Effector memory CD8-positive, alpha-beta T cell (primary cell): Measurements from ENCODE around the gene TPMT.
"Not testable (repeated sequence)": the region's sequence is repeated elsewhere in the genome, so short reads cannot be mapped to it uniquely, and the experiment has no call there.

Experiments used
- ATAC-seq: fragments of 150-1000 bp; cut with Tn5 transposase; replicated peaks from 2 replicates; pipeline ENCODE4 v1.10.0; 2021; ENCODE audit warnings: mild to moderate bottlenecking, moderate library complexity
- DNase-seq, 3 experiments: peaks; one replicate each; pipeline ENCODE4 v3.0.0; 2021
- H3K27ac Mint-ChIP-seq, 2 donors: one replicate each; pipeline ENCODE4 v1.8.0; 2022; ENCODE audit warnings: mild to moderate bottlenecking in 2 of 2, mixed read lengths in 2 of 2, moderate library complexity in 2 of 2
- H3K27me3 Mint-ChIP-seq, 2 donors: one replicate each; pipeline ENCODE4 v1.8.0; 2022; ENCODE audit warnings: mixed read lengths in 2 of 2
- H3K36me3 Mint-ChIP-seq: one replicate; pipeline ENCODE4 v1.8.0; 2022; ENCODE audit warnings: mild to moderate bottlenecking, moderate library complexity, mixed read lengths; ENCODE audit not compliant: insufficient read depth
- H3K4me1 Mint-ChIP-seq, 2 donors: one replicate each; pipeline ENCODE4 v1.8.0; 2022; ENCODE audit warnings: low read depth in 2 of 2, mixed read lengths in 2 of 2
- H3K4me3 Mint-ChIP-seq, 2 donors: one replicate each; pipeline ENCODE4 v1.8.0; 2022; ENCODE audit warnings: mild to moderate bottlenecking in 2 of 2, mixed read lengths in 2 of 2, moderate library complexity in 2 of 2
- H3K9me3 Mint-ChIP-seq, 2 donors: one replicate each; pipeline ENCODE4 v1.8.0; 2022; ENCODE audit warnings: mixed read lengths in 2 of 2

Gene TPMT

DNA sequence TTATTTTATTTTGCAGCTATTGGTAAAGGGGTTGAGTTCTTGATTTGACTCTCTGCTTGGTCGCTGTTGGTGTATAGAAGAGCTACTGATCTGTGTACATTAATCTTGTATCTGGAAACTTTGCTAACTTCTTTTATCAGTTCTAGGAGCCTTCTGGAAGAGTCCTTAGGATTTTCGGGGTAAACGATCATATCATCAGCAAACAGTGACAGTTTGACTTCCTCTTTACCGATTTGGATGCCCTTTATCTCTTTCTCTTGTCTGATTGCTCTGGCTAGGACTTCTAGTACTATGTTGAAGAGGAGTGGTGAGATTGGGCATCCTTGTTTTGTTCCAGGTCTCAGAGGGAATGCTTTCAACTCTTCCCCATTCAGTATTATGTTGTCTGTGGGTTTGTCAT lies 21.3 kb upstream of the TPMT start:
- not testable (repeated sequence) for H3K9me3 Mint-ChIP-seq, H3K27ac Mint-ChIP-seq, H3K4me3 Mint-ChIP-seq, DNase-seq, H3K36me3 Mint-ChIP-seq, H3K4me1 Mint-ChIP-seq, H3K27me3 Mint-ChIP-seq, ATAC-seq

DNA sequence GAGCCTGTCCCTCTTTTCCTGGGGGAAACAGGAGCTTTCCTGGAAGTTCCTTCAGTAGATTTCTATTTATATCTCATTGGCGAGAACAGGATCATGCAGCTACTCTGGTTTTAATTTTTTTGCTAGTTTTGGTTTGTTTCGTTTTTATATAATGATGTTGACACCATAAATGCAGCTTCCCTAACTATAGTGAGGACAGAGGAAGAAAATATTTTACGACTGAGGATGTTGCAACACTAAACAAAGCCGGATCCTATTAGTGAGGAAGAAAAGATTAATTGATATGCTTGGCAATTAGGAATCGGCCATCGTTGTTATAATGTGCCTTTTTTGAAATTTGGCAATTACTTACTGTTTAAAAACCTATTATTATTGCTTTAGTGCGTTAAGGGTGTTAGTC lies 17.0 kb upstream of the TPMT start:
- DNase-seq, result no peak
- Mint-ChIP-seq H3K27me3 (no peaks in the 10 kb centered on the region), H3K36me3 (peaks cover 31% of the 10 kb centered on the region), H3K27ac (no peak overlapping the region), H3K4me1 (peaks cover 2 to 6% of the 10 kb centered on the region in 2 donors), H3K4me3 (no peak overlapping the region), H3K9me3 (no peaks in the 10 kb centered on the region)
- no peak for ATAC-seq

DNA sequence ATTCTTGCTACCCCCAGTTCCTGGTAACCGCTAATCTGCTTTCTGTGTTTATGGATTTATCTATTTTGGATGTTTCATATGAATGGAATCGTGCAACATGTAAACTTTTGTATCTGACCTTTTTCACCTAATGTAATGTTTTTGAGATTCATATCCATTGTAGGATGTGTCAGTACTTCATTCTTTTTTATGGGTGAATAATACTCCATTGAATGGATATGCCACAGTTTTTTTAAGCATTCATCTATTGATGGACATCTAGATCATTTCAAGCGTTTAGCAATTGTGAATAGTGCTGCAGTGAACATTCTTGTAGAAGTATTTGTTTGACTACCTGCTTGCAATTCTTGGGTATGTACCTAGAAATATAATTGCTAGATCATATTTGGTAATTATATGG lies 13.4 kb upstream of the TPMT start:
- H3K27ac Mint-ChIP-seq, result no peak overlapping the region

DNA sequence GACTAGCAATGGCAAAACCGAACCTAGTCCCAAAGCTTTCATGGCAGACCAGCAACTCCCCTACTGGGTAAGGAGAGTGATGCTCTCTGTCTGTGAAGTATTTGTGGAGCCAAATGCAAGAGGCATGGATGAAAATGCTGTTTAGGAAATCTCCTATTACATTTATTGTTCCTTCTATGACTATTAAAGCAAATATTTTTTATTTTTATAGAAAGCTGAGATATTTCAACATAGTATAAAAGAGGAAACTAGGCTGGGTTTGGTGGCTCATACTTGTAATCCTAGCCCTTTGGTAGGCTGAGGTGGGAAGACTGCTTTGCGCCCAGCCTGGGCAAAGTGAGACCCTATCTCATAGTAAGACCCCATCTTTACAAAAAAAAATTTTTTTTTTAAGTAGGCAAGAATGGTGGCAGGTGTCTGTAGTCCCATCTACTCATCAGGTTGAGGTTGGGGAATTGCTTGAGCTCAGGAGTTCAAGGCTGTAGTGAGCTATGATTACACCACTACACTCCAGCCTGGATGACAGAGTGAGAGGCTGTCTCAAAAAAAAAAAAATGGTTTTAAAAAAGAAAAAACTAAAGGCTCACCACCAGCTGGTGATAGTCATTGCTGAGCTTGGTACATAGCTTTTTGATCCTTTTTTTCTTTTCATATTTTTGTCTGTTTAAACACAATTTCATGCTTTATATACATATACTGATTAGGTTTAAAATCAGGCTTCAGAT lies 11.6 kb upstream of the TPMT start:
- H3K27ac Mint-ChIP-seq, result no peak overlapping the region
- H3K27me3 Mint-ChIP-seq, result no peaks in the 10 kb centered on the region
- ATAC-seq (no peak), DNase-seq (no peak)
- no peaks in the 10 kb centered on the region for H3K9me3 Mint-ChIP-seq
- no peak overlapping the region for H3K4me3 Mint-ChIP-seq
- H3K36me3 Mint-ChIP-seq, result peaks cover 50% of the 10 kb centered on the region
- no peaks in the 10 kb centered on the region for H3K4me1 Mint-ChIP-seq

More for the DNA sequence above, 13.4 kb upstream of the TPMT start:
- H3K9me3 Mint-ChIP-seq, result no peaks in the 10 kb centered on the region
- H3K36me3 Mint-ChIP-seq, result peaks cover 46% of the 10 kb centered on the region
- DNase-seq (no peak), ATAC-seq (no peak)
- no peaks in the 10 kb centered on the region for H3K27me3 Mint-ChIP-seq
- H3K4me3 Mint-ChIP-seq, result no peak overlapping the region
- H3K4me1 Mint-ChIP-seq, result no peaks in the 10 kb centered on the region

DNA sequence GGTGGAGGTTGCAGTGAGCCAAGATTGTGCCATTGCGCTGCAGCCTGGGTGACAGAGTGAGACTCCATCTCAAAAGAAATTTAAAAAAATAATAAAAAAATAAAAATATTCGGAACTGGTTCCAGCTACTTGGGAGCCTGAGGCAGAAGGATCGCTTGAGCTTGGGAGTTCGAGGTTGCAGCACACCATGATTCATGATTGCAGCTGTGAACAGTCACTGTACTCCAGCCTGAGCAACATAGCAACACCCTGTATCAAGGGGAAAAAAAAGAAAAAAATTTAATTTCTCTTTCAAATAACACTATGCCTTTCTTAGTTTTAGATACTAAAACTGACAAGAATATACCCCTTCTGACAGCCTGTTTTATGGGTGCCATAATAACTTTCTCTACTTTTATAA lies 10.9 kb upstream of the TPMT start:
- Mint-ChIP-seq H3K9me3 (no peaks in the 10 kb centered on the region), H3K4me1 (no peaks in the 10 kb centered on the region), H3K36me3 (peaks cover 51% of the 10 kb centered on the region), H3K27me3 (no peaks in the 10 kb centered on the region), H3K4me3 (no peak overlapping the region), H3K27ac (no peak overlapping the region)
- no peak for DNase-seq
- no peak for ATAC-seq

DNA sequence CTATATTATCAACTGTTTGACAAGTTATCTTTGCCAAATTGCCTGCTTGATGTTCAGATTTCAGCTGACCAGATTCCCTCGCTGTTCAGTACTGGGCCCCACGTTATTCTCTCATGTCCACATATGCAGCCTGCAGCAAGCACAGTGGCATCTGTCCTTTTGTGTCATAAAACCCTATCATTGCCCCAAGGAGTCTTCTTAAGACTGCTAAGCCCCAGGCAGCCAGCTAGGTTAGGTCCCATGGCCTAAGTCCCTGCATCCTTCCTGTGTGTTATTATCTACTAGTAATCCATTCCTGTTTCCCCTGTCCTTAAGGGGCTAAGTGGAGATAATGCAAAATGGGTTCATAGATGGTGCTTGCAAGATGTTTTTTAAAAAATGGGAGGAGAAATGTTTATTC lies 7.5 kb upstream of the TPMT start:
- no peaks in the 10 kb centered on the region for H3K9me3 Mint-ChIP-seq
- no peaks in the 10 kb centered on the region for H3K27me3 Mint-ChIP-seq
- ATAC-seq, result no peak
- DNase-seq, result no peak
- peaks cover 28% of the 10 kb centered on the region for H3K36me3 Mint-ChIP-seq
- no peak overlapping the region for H3K4me3 Mint-ChIP-seq
- H3K27ac Mint-ChIP-seq, result no peak overlapping the region
- H3K4me1 Mint-ChIP-seq, result no peaks in the 10 kb centered on the region

GRCh38 chr6:18161431-18161830 lies 6.6 kb upstream of the TPMT start:
- Mint-ChIP-seq H3K27me3 (no peaks in the 10 kb centered on the region), H3K27ac (peak overlapping the region in 1 of 2 donors; percentile 15), H3K4me3 (no peak overlapping the region), H3K36me3 (peaks cover 18% of the 10 kb centered on the region), H3K4me1 (no peaks in the 10 kb centered on the region), H3K9me3 (no peaks in the 10 kb centered on the region)
- DNase-seq (no peak), ATAC-seq (no peak)

DNA sequence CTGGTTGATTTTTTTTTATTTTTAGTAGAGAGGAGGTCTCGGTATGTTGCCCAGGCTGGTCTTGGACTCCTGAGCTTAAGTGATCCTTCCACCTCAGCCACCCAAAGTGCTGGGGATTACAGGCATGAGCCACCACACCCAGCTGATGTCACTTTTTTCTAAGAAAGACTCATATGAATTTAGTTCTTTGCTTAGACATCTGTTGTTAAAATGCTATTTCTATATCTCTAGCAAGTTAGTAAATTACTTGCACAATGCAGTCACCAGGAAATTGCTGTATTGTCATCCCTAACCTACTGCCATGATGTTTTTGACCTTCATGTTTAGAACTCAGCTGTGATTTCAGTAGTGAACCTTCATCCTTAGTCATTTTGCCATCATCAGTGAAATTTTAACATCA lies 6.0 kb upstream of the TPMT start:
- peaks cover 15% of the 10 kb centered on the region for H3K36me3 Mint-ChIP-seq
- DNase-seq, result no peak
- H3K27ac Mint-ChIP-seq, result peak overlapping the region in 1 of 2 donors; percentile 15
- no peak for ATAC-seq
- H3K9me3 Mint-ChIP-seq, result no peaks in the 10 kb centered on the region
- H3K27me3 Mint-ChIP-seq, result no peaks in the 10 kb centered on the region
- H3K4me3 Mint-ChIP-seq, result no peak overlapping the region
- H3K4me1 Mint-ChIP-seq, result peaks cover 0 to 5% of the 10 kb centered on the region in 2 donors

- Mint-ChIP-seq H3K4me1 (peaks cover 14 to 31% of the 10 kb centered on the region in 2 donors), H3K9me3 (no peaks in the 10 kb centered on the region)
- DNase-seq, result peak in 1 of 3 experiments; percentile 21
These were observed 1.1 kb upstream of the TPMT start for GRCh38 chr6:18155864-18156421.

DNA sequence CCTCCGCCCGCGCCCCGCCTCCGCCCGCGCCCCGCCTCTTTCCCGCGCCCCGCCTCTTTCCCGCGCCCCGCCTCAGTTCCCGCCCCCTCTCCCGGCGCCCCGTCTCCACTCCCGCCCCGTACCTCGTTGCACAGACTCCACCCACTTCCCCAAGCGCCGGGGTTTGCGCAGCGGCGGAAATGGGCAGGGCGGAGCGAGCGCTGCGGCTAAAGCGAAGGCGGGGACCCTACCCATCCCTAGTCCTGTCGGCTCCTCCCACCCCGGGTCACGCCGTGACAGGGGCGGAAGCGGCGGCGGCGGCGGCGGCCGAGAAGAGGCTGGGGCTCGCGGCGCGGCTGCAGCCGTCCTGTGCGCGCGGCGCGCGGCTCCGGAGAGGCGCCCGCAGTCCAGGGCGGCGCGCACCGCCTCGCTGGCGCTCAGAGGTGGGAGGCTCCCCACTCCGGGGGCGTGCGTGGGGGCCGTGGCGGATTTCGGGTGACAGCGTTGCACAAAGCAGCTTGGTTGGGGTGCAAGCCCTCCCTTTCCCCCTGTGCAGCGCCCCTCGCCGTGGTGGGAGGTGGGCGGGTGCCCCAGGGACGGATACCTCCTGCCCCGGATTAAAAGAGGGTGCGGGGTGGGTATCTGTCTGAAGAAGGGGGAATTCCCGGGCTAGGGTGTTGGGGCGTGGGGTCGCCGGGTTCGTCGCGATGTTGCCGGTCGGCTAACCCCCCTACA lies 430 bp upstream of the TPMT start, which contains the start of gene KDM1B:
Gene KDM1B (plus strand): TSS at position 273 of the 714 bp plus-strand sequence. CDS start 4,474 bp downstream, outside the sequence.
- DNase-seq (peak; percentile 99), ATAC-seq (peak; percentile 83)
- Mint-ChIP-seq H3K9me3 (no peaks in the 10 kb centered on the region), H3K27me3 (no peaks in the 10 kb centered on the region), H3K27ac (peak within 1 kb of the TSS; percentile 98), H3K4me3 (peak within 1 kb of the TSS; percentile 99 to 100), H3K36me3 (peaks cover 13% of the 10 kb centered on the region), H3K4me1 (peaks cover 14 to 33% of the 10 kb centered on the region in 2 donors)

More at GRCh38 chr6:18155864-18156421, 1.1 kb upstream of the TPMT start:
- H3K4me3 Mint-ChIP-seq, result peak overlapping the region; percentile 99 to 100
- no peaks in the 10 kb centered on the region for H3K27me3 Mint-ChIP-seq
- peak overlapping the region; percentile 98 for H3K27ac Mint-ChIP-seq
- ATAC-seq, result peak; percentile 2
- H3K36me3 Mint-ChIP-seq, result peaks cover 13% of the 10 kb centered on the region

- peaks cover 14 to 33% of the 10 kb centered on the region in 2 donors for H3K4me1 Mint-ChIP-seq
- H3K9me3 Mint-ChIP-seq, result no peaks in the 10 kb centered on the region
- ATAC-seq, result no peak
- H3K36me3 Mint-ChIP-seq, result peaks cover 25% of the 10 kb centered on the region
- no peaks in the 10 kb centered on the region for H3K27me3 Mint-ChIP-seq
- peak overlapping the region in 1 of 2 donors; percentile 17 for H3K4me3 Mint-ChIP-seq
- peak overlapping the region; percentile 33 to 98 for H3K27ac Mint-ChIP-seq
- no peak for DNase-seq
These were observed 1.6 kb downstream of the TPMT start for GRCh38 chr6:18153311-18153703.

- Mint-ChIP-seq H3K9me3 (no peaks in the 10 kb centered on the region), H3K27ac (peak overlapping the region in 1 of 2 donors; percentile 91), H3K4me3 (no peak overlapping the region), H3K27me3 (no peaks in the 10 kb centered on the region), H3K36me3 (peaks cover 34% of the 10 kb centered on the region), H3K4me1 (peaks cover 14 to 33% of the 10 kb centered on the region in 2 donors)
- no peak for ATAC-seq
- DNase-seq, result no peak
These were observed 3.1 kb downstream of the TPMT start for GRCh38 chr6:18151801-18152200.

- not testable (repeated sequence) for H3K27ac Mint-ChIP-seq, H3K9me3 Mint-ChIP-seq, H3K4me3 Mint-ChIP-seq, DNase-seq, H3K27me3 Mint-ChIP-seq, ATAC-seq
- H3K36me3 Mint-ChIP-seq, result peaks cover 34% of the 10 kb centered on the region
- peaks cover 14 to 32% of the 10 kb centered on the region in 2 donors for H3K4me1 Mint-ChIP-seq
These were observed 3.5 kb downstream of the TPMT start for GRCh38 chr6:18151391-18151790.
